NCI-H128 (cell line): ENCODE measurements around the gene COL3A1.

Source experiments
- DNase-seq: peaks from one replicate; lab custom pipeline; 2025; ENCODE audit not compliant: unreplicated experiment; lab: John Stamatoyannopoulos, UW

Gene COL3A1

GRCh38 chr2:188975497-188976102 lies 1.4 kb downstream of the COL3A1 start:
- DNase-seq = no peak

GRCh38 chr2:188976545-188977268 lies 2.5 kb downstream of the COL3A1 start:
- DNase-seq = no peak

- no peak for DNase-seq
These were observed 3.1 kb downstream of the COL3A1 start for GRCh38 chr2:188977317-188977716.

GRCh38 chr2:188978291-188979081 lies 4.3 kb downstream of the COL3A1 start:
- no peak for DNase-seq

GRCh38 chr2:188979187-188980114 lies 5.3 kb downstream of the COL3A1 start:
- DNase-seq = no peak

GRCh38 chr2:188983427-188984064 lies 9.4 kb downstream of the COL3A1 start:
- DNase-seq = no peak

GRCh38 chr2:188984065-188984491 lies 9.9 kb downstream of the COL3A1 start:
- no peak for DNase-seq

- DNase-seq = no peak
These were observed 10.5 kb downstream of the COL3A1 start for GRCh38 chr2:188984680-188985079.

- DNase-seq = no peak
These were observed 12.7 kb downstream of the COL3A1 start for GRCh38 chr2:188986839-188987238.

- DNase-seq = no peak
These were observed 19.1 kb downstream of the COL3A1 start for GRCh38 chr2:188993247-188993646.

- no peak for DNase-seq
These were observed 23.1 kb downstream of the COL3A1 start for GRCh38 chr2:188997263-188997662.

GRCh38 chr2:189000221-189000620 lies 26.0 kb downstream of the COL3A1 start:
- DNase-seq = no peak

- DNase-seq = no peak
These were observed 27.9 kb downstream of the COL3A1 start for GRCh38 chr2:189002079-189002478.

- DNase-seq = no peak
These were observed 34.5 kb downstream of the COL3A1 start for GRCh38 chr2:189008555-189009262.

GRCh38 chr2:189010536-189010935 lies 36.4 kb downstream of the COL3A1 start:
- no peak for DNase-seq

- DNase-seq = no peak
These were observed 38.2 kb downstream of the COL3A1 start for GRCh38 chr2:189012351-189012750.

- DNase-seq = no peak
These were observed 38.9 kb downstream of the COL3A1 start for GRCh38 chr2:189013031-189013430.

- no peak for DNase-seq
These were observed 39.7 kb downstream of the COL3A1 start for GRCh38 chr2:189013671-189014448.
